Colonic mucosa (tissue), 4 donors: ENCODE data around the gene CST9. TPM values are rescaled to one million over a fixed set of nuclear protein-coding genes. Genes with fewer than 3 reads are reported as not detected.

Experiments used
- DNase-seq: peaks from one replicate; pipeline ENCODE4 v3.0.0-alpha.2; 2020
- H3K27ac ChIP-seq: fragments of 200-600 bp; one replicate; pipeline ENCODE4 v1.8.0; 2021
- H3K27me3 ChIP-seq: fragments of 200-600 bp; one replicate; pipeline ENCODE4 v1.8.0; 2021
- H3K36me3 ChIP-seq: fragments of 200-600 bp; one replicate; pipeline ENCODE4 v1.8.0; 2021
- H3K4me1 ChIP-seq: fragments of 200-600 bp; one replicate; pipeline ENCODE4 v1.8.0; 2021; ENCODE audit warnings: mild to moderate bottlenecking
- H3K4me3 ChIP-seq: fragments of 200-600 bp; one replicate; pipeline ENCODE4 v1.8.0; 2021
- H3K9ac ChIP-seq, 2 donors: one replicate each; pipeline ENCODE4 v1.7.0; 2013; ENCODE audit warnings: control low read depth in 2 of 2, low read depth in 2 of 2, low read length in 2 of 2
- H3K9me3 ChIP-seq: fragments of 200-600 bp; one replicate; pipeline ENCODE4 v1.8.0; 2021
- CTCF ChIP-seq: fragments of 200-600 bp; IDR thresholded peaks from one replicate; pipeline ENCODE4 v1.8.0; 2022; ENCODE audit warnings: antibody characterized with exemption, mild to moderate bottlenecking
- intact Hi-C: fragments of 100-400 bp; cut with DNase I; formaldehyde crosslinking; loops from one replicate; pipeline ENCODE4 v1.14.1; 2022
- total RNA-seq, 2 donors: library from RNA; stranded (reverse); fragmentation: NEBNext Ultra II Directional in 1 of 2; extraction: Animal tissue kit (Norgen Biotek cat#: 25700) in 1 of 2; gene quantifications; one replicate each; pipeline ENCODE4 v1.2.1, GENCODE V29; 2021
- donor health status: healthy.
- donor health status: DM: no; HTN: no; CAD: no.
- donor health status: DM: no; HTN: no; CAD: no.

The CST9 gene
- total RNA-seq, 2 donors from 2014 or later, result not detected

DNA sequence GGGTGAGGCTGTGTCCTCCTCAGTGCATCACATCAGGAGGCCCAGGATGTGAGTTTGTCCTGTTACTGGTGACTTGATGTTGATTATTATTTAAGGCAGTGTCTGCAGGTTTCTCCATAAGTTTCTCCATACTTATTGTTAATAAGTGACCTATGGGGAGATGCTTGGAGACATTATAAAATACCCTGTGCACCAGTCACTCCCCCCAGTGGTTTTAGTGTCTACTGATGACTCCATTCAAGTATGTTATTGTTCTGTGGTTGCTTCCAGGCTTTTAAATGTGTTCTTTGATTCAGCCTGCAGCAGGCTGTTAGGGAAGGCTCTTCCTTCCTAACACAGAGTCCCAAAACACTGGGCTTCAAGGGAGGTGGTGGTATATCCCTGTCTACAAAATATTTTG, 46.7 kb upstream of the CST9 start:
- intact Hi-C loops, result no loop called here
- no peak for DNase-seq
- Histone ChIP-seq H3K27me3 (no peaks in the 10 kb centered on the region), H3K27ac (no peak overlapping the region), H3K9ac (no peak overlapping the region), H3K9me3 (no peaks in the 10 kb centered on the region), H3K4me1 (no peaks in the 10 kb centered on the region), H3K4me3 (no peak overlapping the region), H3K36me3 (no peaks in the 10 kb centered on the region)
- TF ChIP-seq CTCF, result no peak

- H3K4me1 ChIP-seq, result no peaks in the 10 kb centered on the region
- no peaks in the 10 kb centered on the region for H3K36me3 ChIP-seq
- H3K27ac ChIP-seq, result no peak overlapping the region
- no peaks in the 10 kb centered on the region for H3K9me3 ChIP-seq
- intact Hi-C loops, result no loop called here
- H3K9ac ChIP-seq, result no peak overlapping the region
- no peaks in the 10 kb centered on the region for H3K27me3 ChIP-seq
- no peak for TF ChIP-seq CTCF
- no peak overlapping the region for H3K4me3 ChIP-seq
- DNase-seq, result no peak
Observed at GRCh38 chr20:23651117-23651516, 45.4 kb upstream of the CST9 start.

- Histone ChIP-seq H3K27me3 (no peaks in the 10 kb centered on the region), H3K9ac (no peak overlapping the region), H3K4me3 (no peak overlapping the region), H3K27ac (no peak overlapping the region), H3K36me3 (no peaks in the 10 kb centered on the region), H3K9me3 (no peaks in the 10 kb centered on the region), H3K4me1 (no peaks in the 10 kb centered on the region)
- intact Hi-C loops, result no loop called here
- no peak for TF ChIP-seq CTCF
- DNase-seq, result no peak
Observed at GRCh38 chr20:23649830-23650417, 44.2 kb upstream of the CST9 start.

GRCh38 chr20:23649242-23649641, 43.5 kb upstream of the CST9 start:
- intact Hi-C loops, result no loop called here
- H3K4me3 ChIP-seq, result no peak overlapping the region
- H3K36me3 ChIP-seq, result no peaks in the 10 kb centered on the region
- TF ChIP-seq CTCF, result no peak
- no peaks in the 10 kb centered on the region for H3K9me3 ChIP-seq
- H3K27ac ChIP-seq, result no peak overlapping the region
- no peaks in the 10 kb centered on the region for H3K4me1 ChIP-seq
- H3K9ac ChIP-seq, result no peak overlapping the region
- DNase-seq, result no peak
- H3K27me3 ChIP-seq, result no peaks in the 10 kb centered on the region

DNA sequence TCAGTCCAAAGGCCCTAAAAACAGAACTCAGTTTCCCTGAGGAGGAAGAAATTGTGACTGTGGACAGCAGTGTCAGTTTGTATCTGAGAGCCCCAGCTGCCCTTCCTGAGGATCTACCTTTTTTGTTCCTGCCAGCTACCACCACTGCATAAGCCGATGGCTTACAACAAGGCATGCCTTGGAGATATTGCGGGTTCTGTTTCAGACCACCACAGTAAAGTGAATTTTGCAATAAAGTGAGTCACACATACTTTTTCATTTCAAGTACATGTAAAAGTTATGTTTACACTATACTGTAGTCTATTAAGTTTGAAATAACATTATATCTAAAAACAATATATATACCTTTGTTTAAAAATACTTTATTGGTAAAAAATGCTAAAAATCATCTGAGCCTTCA, 41.6 kb upstream of the CST9 start:
- H3K27ac ChIP-seq, result no peak overlapping the region
- no peak overlapping the region for H3K4me3 ChIP-seq
- no peaks in the 10 kb centered on the region for H3K9me3 ChIP-seq
- no peak overlapping the region for H3K9ac ChIP-seq
- H3K27me3 ChIP-seq, result no peaks in the 10 kb centered on the region
- no peaks in the 10 kb centered on the region for H3K36me3 ChIP-seq
- TF ChIP-seq CTCF, result no peak
- intact Hi-C loops, result no loop called here
- no peak for DNase-seq
- no peaks in the 10 kb centered on the region for H3K4me1 ChIP-seq
